HG03571 (cell line): ENCODE results near the gene LY6G5B.

ENCODE experiments used
- ATAC-seq: cut with Tn5 transposase; IDR thresholded peaks from one replicate; pipeline ENCODE4 v1.9.1; 2021; ENCODE audit not compliant: unreplicated experiment

The LY6G5B gene

GRCh38 chr6:31662124-31662723 lies 7.6 kb upstream of the LY6G5B start:
- ATAC-seq, result no peak

- ATAC-seq, result no peak
Measured at GRCh38 chr6:31663126-31663960, 6.4 kb upstream of the LY6G5B start.

DNA sequence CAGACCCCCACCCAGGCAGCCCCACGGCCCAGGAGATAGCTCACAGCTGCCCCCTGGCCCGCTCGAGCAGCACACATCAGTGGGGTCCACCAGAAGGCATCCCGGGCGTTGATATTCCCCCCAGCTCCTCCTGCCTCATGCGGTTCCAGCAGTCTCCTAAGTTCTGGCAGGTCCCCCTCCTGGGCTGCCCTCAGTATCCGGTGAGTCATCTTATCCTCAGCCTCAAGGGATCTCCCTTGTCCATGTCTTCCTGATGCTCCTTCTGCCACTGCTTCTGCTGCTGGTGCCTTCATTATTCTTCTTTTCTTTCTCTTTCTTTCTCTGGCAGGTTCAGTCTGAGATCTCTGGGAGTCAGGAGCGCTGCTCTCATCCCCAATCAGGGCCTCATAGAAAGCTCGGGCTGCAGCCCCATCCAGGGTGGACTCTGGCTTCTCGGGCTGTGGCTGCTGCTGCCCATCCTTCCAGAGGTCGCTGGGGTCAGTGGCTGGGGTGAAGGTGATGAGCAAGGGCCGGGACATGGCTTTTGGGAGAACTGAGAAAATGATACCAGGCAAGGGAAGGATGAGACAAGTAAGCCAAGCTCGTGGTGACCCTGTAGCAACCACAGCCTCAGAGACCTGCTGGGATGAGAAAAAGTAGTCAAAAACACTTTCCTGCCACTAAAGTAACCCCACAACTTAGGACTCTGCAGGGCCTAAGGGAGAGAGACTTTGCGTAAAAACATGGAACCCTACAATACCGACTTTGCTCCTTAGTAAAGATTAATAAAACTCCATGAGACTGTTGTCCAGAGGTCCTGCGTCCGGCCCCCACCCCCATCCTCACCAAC lies 5.6 kb upstream of the LY6G5B start:
- ATAC-seq, result no peak

- no peak for ATAC-seq
Measured at GRCh38 chr6:31664790-31665500, 4.8 kb upstream of the LY6G5B start, which contains the start of gene GPANK1. Gene GPANK1 (minus strand): TSS chr6:31664997. CDS start chr6:31664478, 519 bp downstream.

GRCh38 chr6:31665501-31666336 lies 4.1 kb upstream of the LY6G5B start, which contains the start of gene CSNK2B:
Gene CSNK2B (plus strand): TSS chr6:31666080. CDS start chr6:31666832, 752 bp downstream.
- ATAC-seq, result peak; percentile 68

DNA sequence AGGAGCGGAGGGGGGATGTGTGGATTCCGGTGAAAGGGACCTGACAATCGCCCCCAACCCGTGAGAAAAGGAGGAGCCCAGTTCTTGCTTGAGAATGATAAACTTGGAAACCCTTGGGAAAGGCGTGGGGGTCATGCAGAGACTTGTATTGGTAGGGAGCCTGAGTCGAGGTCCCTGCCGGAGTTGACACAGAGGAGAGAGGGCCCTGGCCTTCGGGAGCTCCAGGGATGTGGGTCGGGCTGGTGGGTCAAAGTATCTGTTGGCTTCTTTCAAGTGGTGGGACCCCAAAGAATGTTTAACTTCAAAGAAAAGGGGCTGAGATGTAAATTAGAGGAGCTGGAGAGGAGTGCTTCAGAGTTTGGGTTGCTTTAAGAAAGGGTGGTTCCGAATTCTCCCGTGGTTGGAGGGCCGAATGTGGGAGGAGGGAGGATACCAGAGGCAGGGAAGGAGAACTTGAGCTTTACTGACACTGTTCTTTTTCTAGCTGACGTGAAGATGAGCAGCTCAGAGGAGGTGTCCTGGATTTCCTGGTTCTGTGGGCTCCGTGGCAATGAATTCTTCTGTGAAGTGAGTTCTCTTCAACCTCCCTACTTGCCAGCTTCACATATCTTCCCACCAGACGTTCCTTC lies 3.3 kb upstream of the LY6G5B start:
- no peak for ATAC-seq

DNA sequence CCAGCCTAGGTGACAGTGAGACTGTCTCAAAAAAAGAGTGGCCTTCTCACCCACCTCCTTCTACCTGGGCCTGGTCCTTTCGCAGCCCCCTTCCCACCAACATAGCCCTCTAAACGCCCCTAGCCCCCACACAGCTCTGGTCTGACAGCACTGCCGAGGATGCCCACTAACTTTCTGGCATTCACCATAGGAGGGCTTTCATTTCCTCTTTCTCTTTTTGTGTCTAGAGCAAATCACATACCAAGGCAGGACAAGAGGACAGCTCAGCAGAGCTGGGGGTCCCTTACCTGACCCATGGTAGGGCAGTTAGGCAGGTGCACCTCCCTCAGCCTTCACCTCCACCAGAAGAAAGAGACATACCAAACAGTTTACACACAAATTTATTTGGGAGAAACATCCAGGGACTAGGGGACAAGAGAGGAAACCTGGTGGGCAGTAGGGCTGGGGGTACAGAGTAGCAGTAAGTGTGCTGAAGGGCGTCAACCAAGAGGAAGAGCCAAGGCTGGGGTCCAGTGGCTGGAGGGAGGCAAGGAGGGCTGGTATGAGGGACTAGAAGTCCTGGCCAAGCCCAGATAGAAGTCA lies 6.6 kb downstream of the LY6G5B start:
- ATAC-seq, result no peak

GRCh38 chr6:31676904-31677303 lies 7.1 kb downstream of the LY6G5B start:
- no peak for ATAC-seq

DNA sequence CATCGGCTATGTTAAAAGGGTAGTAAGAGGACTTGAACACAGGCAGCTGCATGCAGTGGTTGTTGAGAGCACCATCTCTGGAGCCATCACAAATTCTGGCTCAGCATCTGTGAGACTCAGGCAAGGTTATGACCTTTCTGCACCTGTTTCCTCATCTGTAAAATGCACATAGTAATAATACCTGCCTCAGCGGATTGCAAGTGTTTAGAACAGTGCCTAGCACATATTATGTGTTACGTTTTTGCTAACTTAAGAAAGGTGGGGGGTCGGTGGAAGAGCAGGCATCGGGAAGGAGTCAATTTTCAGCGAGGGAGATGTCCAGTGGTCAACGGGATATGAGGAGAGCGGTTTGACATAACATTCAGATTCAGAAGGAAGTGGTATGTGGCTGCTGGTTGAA lies 8.2 kb downstream of the LY6G5B start:
- ATAC-seq, result no peak

GRCh38 chr6:31680226-31681134 lies 10.7 kb downstream of the LY6G5B start, which contains the start of gene LY6G5C:
Gene LY6G5C (minus strand): TSS chr6:31681067. CDS start chr6:31680373, 694 bp downstream.
- no peak for ATAC-seq

- no peak for ATAC-seq
Measured at GRCh38 chr6:31681135-31681671, 11.4 kb downstream of the LY6G5B start.

DNA sequence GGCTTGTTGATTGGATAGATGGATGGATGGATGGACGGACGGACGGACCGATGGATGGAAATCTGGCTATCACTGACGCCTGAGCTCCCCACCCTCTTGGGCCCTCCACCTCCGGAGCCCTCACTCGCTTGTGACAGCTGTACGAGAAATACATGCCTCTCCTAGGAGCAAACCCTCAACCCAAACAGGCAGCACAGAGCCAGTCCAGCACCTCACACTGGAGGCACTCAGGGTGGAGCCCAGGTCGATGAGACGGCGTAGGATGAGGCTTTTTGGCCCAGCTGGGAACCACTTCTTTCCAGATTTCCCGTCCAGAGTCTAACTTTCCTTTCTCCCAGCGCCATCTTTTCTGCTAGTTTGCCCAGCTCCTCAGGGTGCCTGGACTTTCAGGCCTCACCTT lies 13.8 kb downstream of the LY6G5B start:
- ATAC-seq, result no peak

DNA sequence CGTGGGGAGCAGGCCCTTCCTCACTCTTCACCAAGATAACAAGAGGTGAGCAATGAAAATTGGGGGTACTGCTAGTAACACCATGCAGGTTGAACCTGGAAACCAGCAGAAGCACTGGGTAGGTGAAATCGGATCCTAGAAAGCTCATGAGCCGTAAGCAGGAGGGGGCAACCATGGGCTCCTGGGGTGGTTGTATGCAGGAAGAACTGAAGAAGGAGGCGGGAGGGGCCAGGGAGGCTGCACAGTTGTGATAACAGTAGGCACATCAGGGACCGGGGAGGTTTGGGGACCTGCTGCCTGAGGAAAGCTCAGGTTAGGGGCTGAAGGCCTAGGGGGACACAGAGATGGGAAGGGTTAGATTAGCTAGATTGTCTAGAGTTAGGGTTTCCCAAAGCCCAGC lies 16.7 kb downstream of the LY6G5B start:
- ATAC-seq, result no peak

DNA sequence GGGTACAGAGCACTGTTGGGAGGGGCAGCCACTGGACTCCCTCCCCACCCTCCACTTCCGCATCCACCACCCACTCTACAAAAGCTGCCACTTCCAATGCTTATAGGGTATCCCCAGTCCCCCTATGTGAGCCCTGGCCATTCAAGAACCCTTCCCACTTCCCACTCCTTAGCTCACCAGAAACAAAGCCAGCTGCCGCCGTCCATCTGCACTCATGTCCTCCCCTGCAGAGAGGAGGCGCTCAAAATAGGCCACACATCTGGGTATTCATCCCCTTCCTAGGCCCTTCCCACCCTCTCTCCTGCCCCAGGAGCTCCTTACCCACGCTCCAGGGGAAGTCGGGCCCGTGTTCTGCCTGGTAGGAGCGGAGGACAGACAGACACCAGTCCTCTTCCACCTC lies 17.5 kb downstream of the LY6G5B start:
- ATAC-seq, result no peak

- no peak for ATAC-seq
Measured at GRCh38 chr6:31687860-31688693, 18.3 kb downstream of the LY6G5B start.

- ATAC-seq, result no peak
Measured at GRCh38 chr6:31689249-31690110, 19.7 kb downstream of the LY6G5B start.
